Measurements from ENCODE around the gene YPEL2. TPM values are rescaled to one million over a fixed set of nuclear protein-coding genes. Genes with fewer than 3 reads are reported as not detected.

YPEL2 gene
- total and polyA plus RNA-seq, 8 donors: 13.8 to 23.6 (median 19.3) TPM

DNA sequence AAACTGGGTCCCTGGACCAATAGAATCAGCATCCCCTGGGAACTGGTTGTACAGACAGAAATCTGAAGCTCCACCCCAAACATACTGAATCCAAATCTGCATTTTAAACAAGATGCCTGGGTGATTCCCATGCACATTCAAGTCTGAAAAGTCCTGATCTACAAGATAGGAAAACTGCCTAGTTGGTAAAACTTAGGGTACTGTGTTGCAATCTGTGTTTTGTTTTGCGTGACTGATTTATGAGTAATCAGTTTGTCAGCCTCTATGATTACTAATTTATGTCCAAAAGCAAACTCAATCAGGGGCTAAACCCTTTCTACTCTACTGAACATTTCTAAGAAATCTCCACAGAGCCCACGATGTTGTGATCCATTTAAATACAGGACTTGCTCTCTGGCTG is 103.8 kb downstream of the YPEL2 start:
- no peak for ATAC-seq
- Histone ChIP-seq H3K4me1 (peaks cover 0 to 52% of the 10 kb centered on the region in 2 donors), H3K27ac (no peak overlapping the region), H3K36me3 (no peaks in the 10 kb centered on the region), H3K27me3 (no peaks in the 10 kb centered on the region), H3K9me3 (no peaks in the 10 kb centered on the region), H3K4me3 (no peak overlapping the region)
- DNase-seq: no peak
- TF ChIP-seq, protein P1, sequence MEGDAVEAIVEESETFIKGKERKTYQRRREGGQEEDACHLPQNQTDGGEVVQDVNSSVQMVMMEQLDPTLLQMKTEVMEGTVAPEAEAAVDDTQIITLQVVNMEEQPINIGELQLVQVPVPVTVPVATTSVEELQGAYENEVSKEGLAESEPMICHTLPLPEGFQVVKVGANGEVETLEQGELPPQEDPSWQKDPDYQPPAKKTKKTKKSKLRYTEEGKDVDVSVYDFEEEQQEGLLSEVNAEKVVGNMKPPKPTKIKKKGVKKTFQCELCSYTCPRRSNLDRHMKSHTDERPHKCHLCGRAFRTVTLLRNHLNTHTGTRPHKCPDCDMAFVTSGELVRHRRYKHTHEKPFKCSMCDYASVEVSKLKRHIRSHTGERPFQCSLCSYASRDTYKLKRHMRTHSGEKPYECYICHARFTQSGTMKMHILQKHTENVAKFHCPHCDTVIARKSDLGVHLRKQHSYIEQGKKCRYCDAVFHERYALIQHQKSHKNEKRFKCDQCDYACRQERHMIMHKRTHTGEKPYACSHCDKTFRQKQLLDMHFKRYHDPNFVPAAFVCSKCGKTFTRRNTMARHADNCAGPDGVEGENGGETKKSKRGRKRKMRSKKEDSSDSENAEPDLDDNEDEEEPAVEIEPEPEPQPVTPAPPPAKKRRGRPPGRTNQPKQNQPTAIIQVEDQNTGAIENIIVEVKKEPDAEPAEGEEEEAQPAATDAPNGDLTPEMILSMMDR (IDR thresholded peaks at IDR 0.05): no peak
- intact Hi-C loops (cut with DNase I): loop anchor here (5.0 to 10.0 kb wide), 2 partner anchors 108 to 110 kb away; no protein-coding TSS in a partner anchor

- H3K36me3 ChIP-seq: no peaks in the 10 kb centered on the region
- H3K27me3 ChIP-seq: no peaks in the 10 kb centered on the region
- intact Hi-C loops (cut with DNase I): loop anchor here (5.0 to 10.0 kb wide), 2 partner anchors 110 to 112 kb away; no protein-coding TSS in a partner anchor
- no peaks in the 10 kb centered on the region for H3K9me3 ChIP-seq
- TF ChIP-seq, protein P1 (IDR thresholded peaks at IDR 0.05): no peak
- DNase-seq (no peak), ATAC-seq (no peak)
- no peak overlapping the region for H3K4me3 ChIP-seq
- no peak overlapping the region for H3K27ac ChIP-seq
- H3K4me1 ChIP-seq: peaks cover 0 to 61% of the 10 kb centered on the region in 2 donors
Observed at GRCh38 chr17:59436900-59437299, 105.4 kb downstream of the YPEL2 start.

- Histone ChIP-seq H3K4me1 (peaks cover 0 to 61% of the 10 kb centered on the region in 2 donors), H3K36me3 (no peaks in the 10 kb centered on the region), H3K4me3 (no peak overlapping the region), H3K9me3 (no peaks in the 10 kb centered on the region), H3K27me3 (no peaks in the 10 kb centered on the region), H3K27ac (no peak overlapping the region)
- intact Hi-C loops (cut with DNase I): loop anchor here (5.0 to 10.0 kb wide), 2 partner anchors 111 to 113 kb away; no protein-coding TSS in a partner anchor
- ATAC-seq (no peak), DNase-seq (no peak)
- TF ChIP-seq, protein P1 (IDR thresholded peaks at IDR 0.05): no peak
Observed at GRCh38 chr17:59437791-59438281, 106.4 kb downstream of the YPEL2 start.

DNA sequence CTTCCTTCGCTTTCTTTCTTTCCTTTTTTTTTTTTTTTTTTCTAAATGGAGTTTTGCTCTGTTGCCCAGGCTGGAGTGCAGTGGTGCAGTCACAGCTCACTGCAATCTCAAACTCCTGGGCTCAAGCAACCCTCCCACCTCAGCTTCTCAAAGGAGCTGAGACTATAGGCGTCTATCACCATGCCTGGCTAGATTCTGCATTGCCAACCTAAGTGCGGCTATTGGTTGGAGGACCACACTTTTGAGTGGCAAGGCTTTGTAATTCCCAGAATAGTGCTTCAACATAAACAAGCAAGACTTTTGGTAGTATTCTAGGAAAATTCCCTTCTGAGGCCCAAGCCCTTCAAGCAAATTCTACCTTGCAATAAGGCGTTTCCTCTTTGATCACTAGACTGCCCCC is 107.8 kb downstream of the YPEL2 start:
- no peak for ATAC-seq
- H3K27me3 ChIP-seq: no peaks in the 10 kb centered on the region
- H3K4me1 ChIP-seq: peaks cover 0 to 61% of the 10 kb centered on the region in 2 donors
- H3K36me3 ChIP-seq: no peaks in the 10 kb centered on the region
- no peak for DNase-seq
- no peaks in the 10 kb centered on the region for H3K9me3 ChIP-seq
- no peak overlapping the region for H3K27ac ChIP-seq
- intact Hi-C loops (cut with DNase I): loop anchor here (5.0 to 10.0 kb wide), 2 partner anchors 112 to 114 kb away; no protein-coding TSS in a partner anchor
- H3K4me3 ChIP-seq: no peak overlapping the region
- TF ChIP-seq, protein P1 (IDR thresholded peaks at IDR 0.05): no peak

- H3K36me3 ChIP-seq: no peaks in the 10 kb centered on the region
- no peak for ATAC-seq
- no peaks in the 10 kb centered on the region for H3K27me3 ChIP-seq
- H3K27ac ChIP-seq: no peak overlapping the region
- peaks cover 0 to 57% of the 10 kb centered on the region in 2 donors for H3K4me1 ChIP-seq
- DNase-seq: no peak
- intact Hi-C loops (cut with DNase I): loop anchor here (5.0 to 10.0 kb wide), 2 partner anchors 112 to 115 kb away; no protein-coding TSS in a partner anchor
- no peaks in the 10 kb centered on the region for H3K9me3 ChIP-seq
- TF ChIP-seq, protein P1 (IDR thresholded peaks at IDR 0.05): no peak
- no peak overlapping the region for H3K4me3 ChIP-seq
Observed at GRCh38 chr17:59439741-59440211, 108.3 kb downstream of the YPEL2 start.

Data from left lung (tissue), 10 donors.